ENCODE measurements around the gene PDE4D. TPM values are rescaled to one million over a fixed set of nuclear protein-coding genes. Genes with fewer than 3 reads are reported as not detected.

PDE4D gene
- total and polyA plus RNA-seq, 10 of the 15 experiments (the other 5 are each of a cell fraction or from before 2014, with no cell fraction given) = 0.87 to 4.1 (median 2.2) TPM

DNA sequence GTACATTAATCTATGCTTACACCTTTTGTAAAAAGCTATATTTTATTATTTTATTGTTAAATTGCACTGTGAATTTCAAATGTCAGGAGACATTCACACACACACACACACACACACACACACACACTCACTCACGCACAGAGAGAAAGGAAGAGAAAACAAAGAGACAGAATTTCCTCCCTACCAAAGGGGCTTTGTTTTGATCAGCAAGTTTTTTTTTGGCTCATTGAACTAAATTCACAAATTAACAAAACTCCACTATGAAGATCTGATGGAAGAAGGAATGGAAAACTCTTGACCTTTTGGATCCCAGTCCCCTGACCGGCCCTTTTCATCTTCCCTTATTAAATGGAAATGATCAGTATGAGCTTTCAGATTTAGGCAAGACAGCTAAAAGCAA is 161.2 kb downstream of the PDE4D start:
- 72% methylated on average over 2 of the region's 2 CpGs for WGBS (ENCODE audit: insufficient coverage, insufficient replicate concordance, low lambda C conversion rate, missing lambda C conversion rate)
- ATAC-seq = no peak
- no peaks in the 10 kb centered on the region for H3K4me1 ChIP-seq (ENCODE audit: control insufficient read depth, insufficient read depth, low read length)
- ChIA-PET SMC1A (ENCODE audit: uncharacterized antibody, unreplicated experiment) (no interaction called here), RAD21 (ENCODE audit: unreplicated experiment) (no interaction called here), CTCF (no interaction called here), POLR2A (no interaction called here)
- H3K27ac ChIP-seq (ENCODE audit: control insufficient read depth, insufficient read depth) = no peak overlapping the region
- H3K79me2 ChIP-seq (ENCODE audit: control insufficient read depth, insufficient read depth, low read length) = no peaks in the 10 kb centered on the region
- intact Hi-C loops (cut with micrococcal nuclease; ENCODE audit: unreplicated experiment) (no loop called here), in situ Hi-C loops (cut with MboI) (no loop called here)
- H2AFZ ChIP-seq (ENCODE audit: control insufficient read depth, low read depth, low read length) = no peak overlapping the region
- no peaks in the 10 kb centered on the region for H4K20me1 ChIP-seq (ENCODE audit: control insufficient read depth, insufficient read depth)
- no peaks in the 10 kb centered on the region for H3K9me3 ChIP-seq (replicated peaks; ENCODE audit: control insufficient read depth, insufficient read depth, low read length)
- BruUV-seq (replicated peaks) = no TSS peak
- no peaks in the 10 kb centered on the region for H3K27me3 ChIP-seq (replicated peaks in 1 of 2; ENCODE audit: control insufficient read depth in 2 of 2, insufficient read depth in 2 of 2, low read length in 1 of 2)
- no peak overlapping the region for H3K9ac ChIP-seq (ENCODE audit: control insufficient read depth, insufficient read depth, low read length)
- H3K36me3 ChIP-seq (ENCODE audit: control insufficient read depth in 2 of 2, insufficient read depth in 2 of 2, low read length in 1 of 2) = no peaks in the 10 kb centered on the region
- DNase-seq (ENCODE audit: low read depth, low spot score) = no peak
- FAIRE-seq = no peak
- TF ChIP-seq CHD1 (IDR thresholded peaks at IDR 0.05; ENCODE audit: low read depth, low read length) (no peak), SIX5 (IDR thresholded peaks at IDR 0.05; ENCODE audit: low read depth, low read length, severe bottlenecking) (no peak), TARDBP (IDR thresholded peaks at IDR 0.05; ENCODE audit: borderline replicate concordance) (no peak), YY1 (IDR thresholded peaks at IDR 0.05; ENCODE audit: low read depth, low read length) (no peak), PAX5 (IDR thresholded peaks at IDR 0.05; ENCODE audit: borderline replicate concordance, low read depth, low read length) (no peak), YBX1 (IDR thresholded peaks at IDR 0.05) (no peak), BHLHE40 (IDR thresholded peaks at IDR 0.05; ENCODE audit: borderline replicate concordance in 1 of 2, low read depth in 2 of 2, low read length in 1 of 2) (no peak), CEBPB (IDR thresholded peaks at IDR 0.05; ENCODE audit: borderline replicate concordance in 1 of 2, low read depth in 2 of 2, low read length in 2 of 2) (no peak), TCF12 (IDR thresholded peaks at IDR 0.05; ENCODE audit: low read depth, low read length) (no peak), BCL11A (IDR thresholded peaks at IDR 0.05; ENCODE audit: low read depth, low read length) (no peak), POU2F2 (IDR thresholded peaks at IDR 0.05; ENCODE audit: borderline replicate concordance, low read depth, low read length) (no peak), SREBF1 (IDR thresholded peaks at IDR 0.05; ENCODE audit: low read length) (no peak), NFXL1 (IDR thresholded peaks at IDR 0.05; ENCODE audit: borderline replicate concordance) (no peak), MTA3 (IDR thresholded peaks at IDR 0.05; ENCODE audit: borderline replicate concordance, low read length) (no peak)
- TF ChIP-seq, protein P1, sequence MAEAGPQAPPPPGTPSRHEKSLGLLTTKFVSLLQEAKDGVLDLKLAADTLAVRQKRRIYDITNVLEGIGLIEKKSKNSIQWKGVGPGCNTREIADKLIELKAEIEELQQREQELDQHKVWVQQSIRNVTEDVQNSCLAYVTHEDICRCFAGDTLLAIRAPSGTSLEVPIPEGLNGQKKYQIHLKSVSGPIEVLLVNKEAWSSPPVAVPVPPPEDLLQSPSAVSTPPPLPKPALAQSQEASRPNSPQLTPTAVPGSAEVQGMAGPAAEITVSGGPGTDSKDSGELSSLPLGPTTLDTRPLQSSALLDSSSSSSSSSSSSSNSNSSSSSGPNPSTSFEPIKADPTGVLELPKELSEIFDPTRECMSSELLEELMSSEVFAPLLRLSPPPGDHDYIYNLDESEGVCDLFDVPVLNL (IDR thresholded peaks at IDR 0.05; ENCODE audit: low read depth, low read length) = no peak
- TF ChIP-seq, protein P2, sequence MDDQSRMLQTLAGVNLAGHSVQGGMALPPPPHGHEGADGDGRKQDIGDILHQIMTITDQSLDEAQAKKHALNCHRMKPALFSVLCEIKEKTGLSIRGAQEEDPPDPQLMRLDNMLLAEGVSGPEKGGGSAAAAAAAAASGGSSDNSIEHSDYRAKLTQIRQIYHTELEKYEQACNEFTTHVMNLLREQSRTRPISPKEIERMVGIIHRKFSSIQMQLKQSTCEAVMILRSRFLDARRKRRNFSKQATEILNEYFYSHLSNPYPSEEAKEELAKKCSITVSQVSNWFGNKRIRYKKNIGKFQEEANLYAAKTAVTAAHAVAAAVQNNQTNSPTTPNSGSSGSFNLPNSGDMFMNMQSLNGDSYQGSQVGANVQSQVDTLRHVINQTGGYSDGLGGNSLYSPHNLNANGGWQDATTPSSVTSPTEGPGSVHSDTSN (IDR thresholded peaks at IDR 0.05; ENCODE audit: insufficient replicate concordance, low read depth, low read length) = no peak
- TF ChIP-seq, protein P3, sequence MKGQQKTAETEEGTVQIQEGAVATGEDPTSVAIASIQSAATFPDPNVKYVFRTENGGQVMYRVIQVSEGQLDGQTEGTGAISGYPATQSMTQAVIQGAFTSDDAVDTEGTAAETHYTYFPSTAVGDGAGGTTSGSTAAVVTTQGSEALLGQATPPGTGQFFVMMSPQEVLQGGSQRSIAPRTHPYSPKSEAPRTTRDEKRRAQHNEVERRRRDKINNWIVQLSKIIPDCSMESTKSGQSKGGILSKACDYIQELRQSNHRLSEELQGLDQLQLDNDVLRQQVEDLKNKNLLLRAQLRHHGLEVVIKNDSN (IDR thresholded peaks at IDR 0.05; ENCODE audit: borderline replicate concordance, extremely low read length, insufficient read depth, low read depth, low read length) = no peak
- no peak overlapping the region for H3K4me3 ChIP-seq
- no peak overlapping the region for H3K4me2 ChIP-seq (ENCODE audit: control insufficient read depth, insufficient read depth)

All from GM12878 (cell line).